Measurements from ENCODE around the gene DNAAF3. TPM values are rescaled to one million over a fixed set of nuclear protein-coding genes. Genes with fewer than 3 reads are reported as not detected.
A peak's percentile ranks its signal among the peaks of the same experiment; 100 is the strongest.

DNAAF3 gene
- total RNA-seq, 1 donor from 2014 or later = 10.4 TPM

- peaks cover 42% of the 10 kb centered on the region for H3K4me1 Mint-ChIP-seq
- DNase-seq (ENCODE audit: low read depth, low spot score) = peak; percentile 34
- H3K9me3 Mint-ChIP-seq = no peaks in the 10 kb centered on the region
- no peak for TF ChIP-seq CTCF (conservative IDR thresholded peaks at IDR 0.05)
- H3K36me3 Mint-ChIP-seq (ENCODE audit: low read depth) = no peaks in the 10 kb centered on the region
- H3K27me3 Mint-ChIP-seq (ENCODE audit: low read depth) = peaks cover 32% of the 10 kb centered on the region
- peak overlapping the region; percentile 98 for H3K4me3 Mint-ChIP-seq
- H3K27ac Mint-ChIP-seq (ENCODE audit: unreplicated experiment) = peak overlapping the region; percentile 99
These were observed 47.9 kb downstream of the DNAAF3 start for GRCh38 chr19:55118401-55118991.

- Mint-ChIP-seq H3K27ac (ENCODE audit: unreplicated experiment) (peak overlapping the region; percentile 99), H3K27me3 (ENCODE audit: low read depth) (peaks cover 25% of the 10 kb centered on the region)
- TF ChIP-seq CTCF (conservative IDR thresholded peaks at IDR 0.05) = no peak
These were observed 48.6 kb downstream of the DNAAF3 start for GRCh38 chr19:55117663-55118391.

DNA sequence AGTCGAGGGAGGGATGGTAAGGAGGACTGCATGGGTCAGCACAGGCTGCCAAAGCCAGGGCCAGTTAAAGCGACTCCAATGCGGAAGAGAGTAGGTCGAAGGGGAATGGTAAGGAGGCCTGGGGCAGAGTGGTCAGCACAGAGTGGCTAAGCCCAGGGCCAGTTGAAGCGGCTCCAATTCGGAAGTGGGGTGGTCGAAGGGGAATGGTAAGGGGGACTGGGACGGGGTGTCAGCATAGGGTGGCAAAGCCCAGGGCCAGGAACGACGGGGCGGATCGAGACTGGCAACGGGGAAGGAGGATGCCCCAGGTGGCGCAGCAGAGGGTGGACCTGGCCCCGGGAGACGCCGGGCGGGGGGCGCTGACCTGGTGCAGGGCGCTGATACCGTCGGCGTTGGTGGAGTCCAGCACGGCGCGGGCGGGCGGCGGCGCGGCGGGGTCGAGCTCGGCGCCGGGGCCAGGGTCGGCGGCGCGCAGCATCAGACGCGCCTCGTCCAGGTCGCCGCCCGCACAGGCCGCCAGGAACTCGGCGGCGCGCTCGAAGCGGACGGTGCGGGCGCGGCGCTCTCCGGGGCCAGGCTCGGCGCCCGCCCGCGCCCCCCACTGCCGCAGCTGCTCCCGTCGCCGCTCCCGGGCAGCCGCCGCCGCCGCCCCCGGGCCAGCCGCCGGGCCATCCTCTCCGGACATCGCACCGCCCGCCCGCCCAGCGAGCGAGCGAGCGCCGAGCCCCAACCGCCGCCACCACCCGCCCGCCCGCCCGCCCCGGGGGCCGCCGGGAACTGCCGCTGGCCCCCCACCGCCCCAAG, 49.4 kb downstream of the DNAAF3 start, which contains the start of gene PPP1R12C:
Gene PPP1R12C, minus strand, starts transcription at position 779 of the 804 bp plus-strand sequence. Its CDS starts 94 bp downstream, at position 685.
- Mint-ChIP-seq H3K4me1 (peaks cover 44% of the 10 kb centered on the region), H3K4me3 (peak within 1 kb of the TSS; percentile 98), H3K27ac (ENCODE audit: unreplicated experiment) (peak within 1 kb of the TSS; percentile 99), H3K27me3 (ENCODE audit: low read depth) (peaks cover 19% of the 10 kb centered on the region), H3K9me3 (no peaks in the 10 kb centered on the region), H3K36me3 (ENCODE audit: low read depth) (no peaks in the 10 kb centered on the region)
- no peak for TF ChIP-seq CTCF (conservative IDR thresholded peaks at IDR 0.05)
- no peak for DNase-seq (ENCODE audit: low read depth, low spot score)

More at GRCh38 chr19:55117663-55118391, 48.6 kb downstream of the DNAAF3 start:
- H3K4me1 Mint-ChIP-seq = peaks cover 44% of the 10 kb centered on the region
- peak; percentile 88 for DNase-seq (ENCODE audit: low read depth, low spot score)
- H3K4me3 Mint-ChIP-seq = peak overlapping the region; percentile 98
- H3K36me3 Mint-ChIP-seq (ENCODE audit: low read depth) = no peaks in the 10 kb centered on the region
- no peaks in the 10 kb centered on the region for H3K9me3 Mint-ChIP-seq

DNA sequence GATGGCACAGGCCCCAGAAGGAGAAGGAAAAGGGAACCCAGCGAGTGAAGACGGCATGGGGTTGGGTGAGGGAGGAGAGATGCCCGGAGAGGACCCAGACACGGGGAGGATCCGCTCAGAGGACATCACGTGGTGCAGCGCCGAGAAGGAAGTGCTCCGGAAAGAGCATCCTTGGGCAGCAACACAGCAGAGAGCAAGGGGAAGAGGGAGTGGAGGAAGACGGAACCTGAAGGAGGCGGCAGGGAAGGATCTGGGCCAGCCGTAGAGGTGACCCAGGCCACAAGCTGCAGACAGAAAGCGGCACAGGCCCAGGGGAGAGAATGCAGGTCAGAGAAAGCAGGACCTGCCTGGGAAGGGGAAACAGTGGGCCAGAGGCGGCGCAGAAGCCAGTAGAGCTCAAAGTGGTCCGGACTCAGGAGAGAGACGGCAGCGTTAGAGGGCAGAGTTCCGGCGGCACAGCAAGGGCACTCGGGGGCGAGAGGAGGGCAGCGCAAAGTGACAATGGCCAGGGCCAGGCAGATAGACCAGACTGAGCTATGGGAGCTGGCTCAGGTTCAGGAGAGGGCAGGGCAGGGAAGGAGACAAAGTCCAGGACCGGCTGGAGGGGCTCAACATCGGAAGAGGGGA, 50.1 kb downstream of the DNAAF3 start:
- Mint-ChIP-seq H3K27me3 (ENCODE audit: low read depth) (peaks cover 14% of the 10 kb centered on the region), H3K27ac (ENCODE audit: unreplicated experiment) (peak overlapping the region; percentile 93), H3K9me3 (no peaks in the 10 kb centered on the region), H3K4me3 (peak overlapping the region; percentile 92), H3K4me1 (peaks cover 44% of the 10 kb centered on the region), H3K36me3 (ENCODE audit: low read depth) (no peaks in the 10 kb centered on the region)
- TF ChIP-seq CTCF (conservative IDR thresholded peaks at IDR 0.05) = no peak
- DNase-seq (ENCODE audit: low read depth, low spot score) = peak; percentile 29

DNA sequence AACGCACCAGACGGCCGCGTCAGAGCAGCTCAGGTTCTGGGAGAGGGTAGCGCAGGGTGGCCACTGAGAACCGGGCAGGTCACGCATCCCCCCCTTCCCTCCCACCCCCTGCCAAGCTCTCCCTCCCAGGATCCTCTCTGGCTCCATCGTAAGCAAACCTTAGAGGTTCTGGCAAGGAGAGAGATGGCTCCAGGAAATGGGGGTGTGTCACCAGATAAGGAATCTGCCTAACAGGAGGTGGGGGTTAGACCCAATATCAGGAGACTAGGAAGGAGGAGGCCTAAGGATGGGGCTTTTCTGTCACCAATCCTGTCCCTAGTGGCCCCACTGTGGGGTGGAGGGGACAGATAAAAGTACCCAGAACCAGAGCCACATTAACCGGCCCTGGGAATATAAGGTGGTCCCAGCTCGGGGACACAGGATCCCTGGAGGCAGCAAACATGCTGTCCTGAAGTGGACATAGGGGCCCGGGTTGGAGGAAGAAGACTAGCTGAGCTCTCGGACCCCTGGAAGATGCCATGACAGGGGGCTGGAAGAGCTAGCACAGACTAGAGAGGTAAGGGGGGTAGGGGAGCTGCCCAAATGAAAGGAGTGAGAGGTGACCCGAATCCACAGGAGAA, 50.9 kb downstream of the DNAAF3 start:
- H3K36me3 Mint-ChIP-seq (ENCODE audit: low read depth) = no peaks in the 10 kb centered on the region
- no peak overlapping the region for H3K27ac Mint-ChIP-seq (ENCODE audit: unreplicated experiment)
- H3K4me1 Mint-ChIP-seq = peaks cover 44% of the 10 kb centered on the region
- no peak for DNase-seq (ENCODE audit: low read depth, low spot score)
- H3K9me3 Mint-ChIP-seq = no peaks in the 10 kb centered on the region
- peak overlapping the region; percentile 92 for H3K4me3 Mint-ChIP-seq
- H3K27me3 Mint-ChIP-seq (ENCODE audit: low read depth) = peaks cover 9% of the 10 kb centered on the region
- TF ChIP-seq CTCF (conservative IDR thresholded peaks at IDR 0.05) = no peak
